ENCODE results near the gene CD47. TPM values are rescaled to one million over a fixed set of nuclear protein-coding genes. Genes with fewer than 3 reads are reported as not detected.

Gene CD47
- total and polyA plus RNA-seq, 10 of the 15 experiments (the other 5 are each of a cell fraction or from before 2014, with no cell fraction given): 22.9 to 175 (median 81.1) TPM

DNA sequence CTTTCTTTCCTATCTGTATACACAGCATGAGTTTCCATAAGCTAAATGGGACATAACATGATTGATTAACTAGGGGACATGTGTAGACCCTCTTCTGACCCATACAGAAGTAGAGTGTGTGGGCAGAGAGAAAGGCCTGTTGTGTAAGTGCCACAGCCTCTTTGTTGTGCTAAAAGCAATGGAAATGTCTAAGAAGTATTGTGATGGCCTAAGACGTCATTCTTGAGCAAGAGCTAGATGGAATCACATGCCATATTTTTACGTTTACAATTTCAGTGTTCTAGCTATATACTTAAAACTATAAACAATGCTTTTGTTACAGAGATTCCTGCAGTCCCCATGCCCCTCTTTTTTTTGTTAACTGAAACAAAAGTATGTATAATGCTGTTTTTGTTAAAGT lies 61.9 kb downstream of the CD47 start (continued):
- TF ChIP-seq LARP7 (IDR thresholded peaks at IDR 0.05): no peak
- no peak for TF ChIP-seq IKZF2 (IDR thresholded peaks at IDR 0.05)
- no peak for TF ChIP-seq RAD51 (IDR thresholded peaks at IDR 0.05)
- TF ChIP-seq, protein P1, sequence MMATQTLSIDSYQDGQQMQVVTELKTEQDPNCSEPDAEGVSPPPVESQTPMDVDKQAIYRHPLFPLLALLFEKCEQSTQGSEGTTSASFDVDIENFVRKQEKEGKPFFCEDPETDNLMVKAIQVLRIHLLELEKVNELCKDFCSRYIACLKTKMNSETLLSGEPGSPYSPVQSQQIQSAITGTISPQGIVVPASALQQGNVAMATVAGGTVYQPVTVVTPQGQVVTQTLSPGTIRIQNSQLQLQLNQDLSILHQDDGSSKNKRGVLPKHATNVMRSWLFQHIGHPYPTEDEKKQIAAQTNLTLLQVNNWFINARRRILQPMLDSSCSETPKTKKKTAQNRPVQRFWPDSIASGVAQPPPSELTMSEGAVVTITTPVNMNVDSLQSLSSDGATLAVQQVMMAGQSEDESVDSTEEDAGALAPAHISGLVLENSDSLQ (IDR thresholded peaks at IDR 0.05): no peak
- TF ChIP-seq, protein P2, sequence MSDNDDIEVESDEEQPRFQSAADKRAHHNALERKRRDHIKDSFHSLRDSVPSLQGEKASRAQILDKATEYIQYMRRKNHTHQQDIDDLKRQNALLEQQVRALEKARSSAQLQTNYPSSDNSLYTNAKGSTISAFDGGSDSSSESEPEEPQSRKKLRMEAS (IDR thresholded peaks at IDR 0.05; ENCODE audit: low read depth, low read length): no peak
- TF ChIP-seq EED (IDR thresholded peaks at IDR 0.05; ENCODE audit: low read depth): no peak
- TF ChIP-seq SIN3A (IDR thresholded peaks at IDR 0.05; ENCODE audit: low read depth, low read length): no peak
- no peak for TF ChIP-seq CHD4 (IDR thresholded peaks at IDR 0.05)

DNA sequence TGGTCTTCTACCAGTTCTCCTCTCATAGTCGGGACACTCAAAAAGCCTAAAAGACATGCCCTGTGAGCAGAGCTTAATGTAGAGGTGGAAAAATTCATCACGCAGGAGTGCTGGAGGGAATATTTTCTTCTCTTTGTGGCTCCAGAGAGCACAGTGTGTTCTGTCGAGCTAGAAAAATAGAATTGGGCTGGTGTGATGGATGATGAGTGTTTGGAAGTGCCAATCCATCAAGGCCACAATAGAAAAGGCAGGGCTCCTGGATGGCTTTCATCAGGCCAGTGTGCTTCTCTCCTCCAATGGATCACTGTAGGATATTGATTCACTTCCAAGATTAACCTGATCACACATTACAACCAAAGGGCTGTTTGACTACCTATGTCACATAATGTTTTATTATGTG lies 65.7 kb downstream of the CD47 start:
- no peaks in the 10 kb centered on the region; the same call in 2 of the 3 replicates for H3K9me3 ChIP-seq (replicated peaks; ENCODE audit: control insufficient read depth, insufficient read depth, low read length)
- no peak for TF ChIP-seq TARDBP (IDR thresholded peaks at IDR 0.05; ENCODE audit: borderline replicate concordance)
- no peak overlapping the region for H3K27ac ChIP-seq (ENCODE audit: control insufficient read depth, insufficient read depth)
- no peaks in the 10 kb centered on the region for H3K36me3 ChIP-seq (ENCODE audit: control insufficient read depth in 2 of 2, insufficient read depth in 2 of 2, low read length in 1 of 2)
- FAIRE-seq (no peak), ATAC-seq (no peak), DNase-seq (ENCODE audit: low read depth, low spot score) (no peak)
- ChIA-PET SMC1A (ENCODE audit: uncharacterized antibody, unreplicated experiment) (interaction anchor here (1.5 kb wide), 1 partner anchor 39 kb away, joined by 3 read pairs; no protein-coding TSS in a partner anchor), POLR2A (no interaction called here), CTCF (no interaction called here), RAD21 (ENCODE audit: unreplicated experiment) (no interaction called here)
- H3K27me3 ChIP-seq (replicated peaks in 1 of 2; ENCODE audit: control insufficient read depth in 2 of 2, insufficient read depth in 2 of 2, low read length in 1 of 2): no peaks in the 10 kb centered on the region
- H3K4me3 ChIP-seq: no peak overlapping the region
- H4K20me1 ChIP-seq (ENCODE audit: control insufficient read depth, insufficient read depth): no peaks in the 10 kb centered on the region
- H3K79me2 ChIP-seq (ENCODE audit: control insufficient read depth, insufficient read depth, low read length): no peaks in the 10 kb centered on the region
- 80% methylated on average over 3 of the region's 3 CpGs for WGBS (ENCODE audit: insufficient coverage, insufficient replicate concordance, low lambda C conversion rate, missing lambda C conversion rate)
- no TSS peak for BruUV-seq (replicated peaks)
- intact Hi-C loops (cut with micrococcal nuclease; ENCODE audit: unreplicated experiment) (no loop called here), in situ Hi-C loops (cut with MboI) (no loop called here)
- no peak overlapping the region for H3K9ac ChIP-seq (ENCODE audit: control insufficient read depth, insufficient read depth, low read length)
- no peaks in the 10 kb centered on the region for H3K4me1 ChIP-seq (ENCODE audit: control insufficient read depth, insufficient read depth, low read length)
- no peak overlapping the region for H2AFZ ChIP-seq (ENCODE audit: control insufficient read depth, low read depth, low read length)
- no peak overlapping the region for H3K4me2 ChIP-seq (ENCODE audit: control insufficient read depth, insufficient read depth)
